Smooth muscle cell (in vitro differentiated cells): Measurements from ENCODE around the gene RBFOX1. TPM values are rescaled to one million over a fixed set of nuclear protein-coding genes. Genes with fewer than 3 reads are reported as not detected.

Source experiments
- DNase-seq: peaks from one replicate; lab custom pipeline; 2025; ENCODE audit not compliant: unreplicated experiment; lab: John Stamatoyannopoulos, UW
- H2AFZ ChIP-seq: fragments of 200-600 bp; sonication (generic); 2 replicates; pipeline ENCODE4 v1.6.0; 2016; ENCODE audit warnings: antibody characterized with exemption, low read depth, mild to moderate bottlenecking
- H3F3A ChIP-seq: fragments of 200-600 bp; sonication (generic); 2 replicates; pipeline ENCODE4 v1.6.0; 2017; ENCODE audit warnings: antibody characterized with exemption, low read depth
- H3K27ac ChIP-seq: fragments of 200-600 bp; sonication (generic); 2 replicates; pipeline ENCODE4 v1.5.1; 2016; ENCODE audit warnings: low read depth, mild to moderate bottlenecking
- H3K27me3 ChIP-seq: fragments of 200-600 bp; sonication (generic); 2 replicates; pipeline ENCODE4 v1.6.1; 2016; ENCODE audit warnings: low read depth, mild to moderate bottlenecking
- H3K36me3 ChIP-seq: fragments of 200-600 bp; sonication (generic); 2 replicates; pipeline ENCODE4 v1.5.1; 2016; ENCODE audit warnings: low read depth
- H3K4me1 ChIP-seq: fragments of 200-600 bp; sonication (generic); 2 replicates; pipeline ENCODE4 v1.5.1; 2016; ENCODE audit warnings: low read depth
- H3K4me2 ChIP-seq: fragments of 200-600 bp; sonication (generic); 2 replicates; pipeline ENCODE4 v1.6.0; 2016; ENCODE audit warnings: mild to moderate bottlenecking
- H3K4me3 ChIP-seq: fragments of 200-600 bp; sonication (generic); 2 replicates; pipeline ENCODE4 v1.5.1; 2016; ENCODE audit warnings: mild to moderate bottlenecking
- H3K79me2 ChIP-seq: fragments of 200-600 bp; sonication (generic); 2 replicates; pipeline ENCODE4 v1.6.0; 2016; ENCODE audit warnings: low read depth, mild to moderate bottlenecking
- H3K9ac ChIP-seq: fragments of 200-600 bp; sonication (generic); 2 replicates; pipeline ENCODE4 v1.6.0; 2016; ENCODE audit warnings: low read depth
- H3K9me3 ChIP-seq: fragments of 200-600 bp; sonication (generic); replicated peaks from 2 replicates; pipeline ENCODE4 v1.5.1; 2016; ENCODE audit warnings: low read depth
- H4K20me1 ChIP-seq: fragments of 200-600 bp; sonication (generic); 2 replicates; pipeline ENCODE4 v1.6.0; 2016; ENCODE audit warnings: low read depth
- WGBS: methylation state at CpG from one replicate; pipeline ENCODE4 v1.1.7; 2016; ENCODE audit warnings: low lambda C conversion rate; 5-methylcytosine and 5-hydroxymethylcytosine counted together
- polyA plus RNA-seq: library from polyadenylated mRNA; unstranded; fragments of >200 nt; fragmentation: Nextera tagmentation; extraction: Ambion mirVana; gene quantifications from 2 replicates; pipeline ENCODE4 v1.2.1, GENCODE V29; 2016
- total RNA-seq: library from RNA; depleted of rRNA; stranded (reverse); fragments of >200 nt; gene quantifications from 2 replicates; pipeline ENCODE4 v1.2.3, GENCODE V29; 2014
- TF ChIP-seq, protein P1 (sequence below): fragments of 200-600 bp; sonication (generic); IDR thresholded peaks from 2 replicates; pipeline ENCODE4 v1.5.1; 2017; ENCODE audit warnings: borderline replicate concordance, mild to moderate bottlenecking, antibody characterized with exemption; ENCODE audit not compliant: insufficient read depth, poor library complexity, severe bottlenecking

Gene RBFOX1
- total and polyA plus RNA-seq, 2 experiments from 2014 or later, result not detected

DNA sequence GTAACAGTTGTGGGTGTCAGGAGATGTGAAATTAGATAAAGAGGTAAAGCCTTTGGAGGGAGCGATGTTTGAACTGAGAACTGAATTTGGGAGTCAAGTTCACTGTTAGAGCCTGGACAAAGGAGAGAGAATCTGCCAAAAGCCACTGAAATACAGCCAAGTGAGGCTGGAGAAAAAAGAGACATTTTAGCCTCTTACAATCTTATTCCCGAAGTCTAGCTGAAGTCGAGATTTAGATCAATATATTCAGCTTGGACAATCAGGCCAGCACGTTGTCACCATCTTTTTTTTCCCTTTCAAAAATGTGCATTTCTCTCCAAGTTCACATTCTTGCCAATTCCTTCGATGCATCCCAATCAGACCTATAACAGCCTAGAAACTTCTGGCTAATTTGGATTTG lies 312.2 kb downstream of the RBFOX1 start:
- Histone ChIP-seq H3F3A (no peaks in the 10 kb centered on the region), H3K9ac (no peak overlapping the region), H4K20me1 (no peaks in the 10 kb centered on the region), H3K9me3 (no peaks in the 10 kb centered on the region), H3K27me3 (peaks cover 4% of the 10 kb centered on the region), H2AFZ (no peak overlapping the region), H3K4me2 (no peak overlapping the region), H3K36me3 (no peaks in the 10 kb centered on the region), H3K4me3 (no peak overlapping the region), H3K27ac (no peak overlapping the region), H3K4me1 (no peaks in the 10 kb centered on the region), H3K79me2 (no peaks in the 10 kb centered on the region)
- TF ChIP-seq, protein P1, sequence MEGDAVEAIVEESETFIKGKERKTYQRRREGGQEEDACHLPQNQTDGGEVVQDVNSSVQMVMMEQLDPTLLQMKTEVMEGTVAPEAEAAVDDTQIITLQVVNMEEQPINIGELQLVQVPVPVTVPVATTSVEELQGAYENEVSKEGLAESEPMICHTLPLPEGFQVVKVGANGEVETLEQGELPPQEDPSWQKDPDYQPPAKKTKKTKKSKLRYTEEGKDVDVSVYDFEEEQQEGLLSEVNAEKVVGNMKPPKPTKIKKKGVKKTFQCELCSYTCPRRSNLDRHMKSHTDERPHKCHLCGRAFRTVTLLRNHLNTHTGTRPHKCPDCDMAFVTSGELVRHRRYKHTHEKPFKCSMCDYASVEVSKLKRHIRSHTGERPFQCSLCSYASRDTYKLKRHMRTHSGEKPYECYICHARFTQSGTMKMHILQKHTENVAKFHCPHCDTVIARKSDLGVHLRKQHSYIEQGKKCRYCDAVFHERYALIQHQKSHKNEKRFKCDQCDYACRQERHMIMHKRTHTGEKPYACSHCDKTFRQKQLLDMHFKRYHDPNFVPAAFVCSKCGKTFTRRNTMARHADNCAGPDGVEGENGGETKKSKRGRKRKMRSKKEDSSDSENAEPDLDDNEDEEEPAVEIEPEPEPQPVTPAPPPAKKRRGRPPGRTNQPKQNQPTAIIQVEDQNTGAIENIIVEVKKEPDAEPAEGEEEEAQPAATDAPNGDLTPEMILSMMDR, result no peak
- no peak for DNase-seq
- 89% methylated on average over 5 of the region's 5 CpGs for WGBS

DNA sequence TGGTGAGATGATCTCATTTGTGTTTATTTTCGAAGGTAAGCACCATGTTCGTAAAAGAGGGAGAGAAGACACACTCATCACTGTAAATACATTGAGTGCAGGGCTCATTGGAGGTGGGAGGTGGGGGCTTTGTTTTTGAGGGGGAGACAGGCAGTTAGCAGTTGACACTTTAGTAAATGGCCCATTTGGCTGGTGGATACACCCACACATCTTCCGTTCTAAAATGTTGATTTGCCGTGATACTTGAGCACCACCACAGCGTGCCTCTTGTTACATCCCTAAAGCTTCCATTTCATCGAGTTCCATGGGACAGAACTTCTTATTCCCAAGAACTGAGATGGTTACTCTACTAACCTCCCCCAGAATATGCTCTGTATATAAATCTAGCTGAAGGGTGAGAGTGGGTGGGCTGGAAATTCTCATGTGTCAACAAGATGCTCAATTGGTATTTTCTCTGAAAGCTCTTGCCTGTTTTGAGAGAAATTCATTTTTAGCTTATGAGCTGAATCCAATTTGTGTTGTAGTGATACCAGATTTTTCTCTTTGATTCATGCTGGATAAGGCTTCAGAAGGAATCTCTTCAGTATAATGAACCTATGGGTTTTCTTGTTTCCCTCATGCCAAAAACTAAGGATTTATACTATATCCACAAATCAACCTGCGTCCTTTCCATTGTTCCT lies 314.3 kb downstream of the RBFOX1 start:
- no peaks in the 10 kb centered on the region for H3K9me3 ChIP-seq
- H3K4me1 ChIP-seq, result no peaks in the 10 kb centered on the region
- H3K4me2 ChIP-seq, result no peak overlapping the region
- no peak overlapping the region for H3K4me3 ChIP-seq
- H4K20me1 ChIP-seq, result no peaks in the 10 kb centered on the region
- H3K36me3 ChIP-seq, result no peaks in the 10 kb centered on the region
- WGBS, result 87% methylated on average over 7 of the region's 7 CpGs
- H3K79me2 ChIP-seq, result no peaks in the 10 kb centered on the region
- no peak overlapping the region for H3K27ac ChIP-seq
- DNase-seq, result no peak
- peaks cover under 1% of the 10 kb centered on the region for H3K27me3 ChIP-seq
- TF ChIP-seq, protein P1, result no peak
- H2AFZ ChIP-seq, result no peak overlapping the region
- H3K9ac ChIP-seq, result no peak overlapping the region
- no peaks in the 10 kb centered on the region for H3F3A ChIP-seq

DNA sequence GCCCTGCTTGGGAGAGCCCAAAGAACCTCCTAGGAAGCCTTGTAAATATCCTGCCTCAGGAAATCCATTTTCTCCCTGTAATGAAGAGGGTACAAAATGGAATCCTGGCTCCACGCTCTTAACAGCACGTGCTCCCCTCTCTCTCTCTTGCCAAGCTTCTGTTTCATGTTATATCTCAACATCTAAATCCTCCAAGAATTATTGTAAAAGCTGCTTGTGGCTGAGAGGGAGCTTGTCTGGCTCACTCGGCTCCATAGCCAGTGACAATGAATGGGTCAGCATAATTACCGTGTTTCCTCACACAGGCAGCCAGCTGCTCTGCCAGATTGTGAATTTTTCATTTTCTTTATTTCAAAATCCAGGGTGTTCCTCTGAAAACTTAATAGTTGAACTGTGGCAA lies 317.8 kb downstream of the RBFOX1 start:
- Histone ChIP-seq H3K36me3 (no peaks in the 10 kb centered on the region), H3K9me3 (no peaks in the 10 kb centered on the region)
- DNase-seq, result no peak

More for the DNA sequence above, 317.8 kb downstream of the RBFOX1 start:
- WGBS, result 39% methylated on average over 4 of the region's 4 CpGs
- Histone ChIP-seq H3K4me3 (no peak overlapping the region), H3K4me1 (no peaks in the 10 kb centered on the region), H3K4me2 (no peak overlapping the region), H4K20me1 (no peaks in the 10 kb centered on the region), H3K27me3 (no peaks in the 10 kb centered on the region), H3K27ac (no peak overlapping the region), H3K79me2 (no peaks in the 10 kb centered on the region), H3K9ac (no peak overlapping the region), H2AFZ (no peak overlapping the region), H3F3A (no peaks in the 10 kb centered on the region)
- TF ChIP-seq, protein P1, result no peak
